Naive thymus-derived CD4-positive, alpha-beta T cell (primary cell): ENCODE measurements around the gene TTC38. TPM values are rescaled to one million over a fixed set of nuclear protein-coding genes. Genes with fewer than 3 reads are reported as not detected.

ENCODE experiments used
- ATAC-seq: fragments of 150-1000 bp; cut with Tn5 transposase; 2 replicates; pipeline ENCODE4 v1.10.0; 2021; ENCODE audit warnings: mild to moderate bottlenecking, moderate library complexity
- CTCF ChIA-PET: fragments of 350-600 bp; sonication (Branson Sonifier 250); formaldehyde crosslinking; loops from one replicate; lab custom pipeline; 2021; ENCODE audit warnings: antibody characterized with exemption; lab: Charles Lee
- POLR2A ChIA-PET: fragments of 350-600 bp; sonication (Branson Sonifier 250); formaldehyde crosslinking; loops from one replicate; lab custom pipeline; 2021; ENCODE audit warnings: antibody characterized with exemption, inconsistent platforms; lab: Charles Lee
- DNase-seq, 9 donors: peaks; one replicate each; pipeline versions ENCODE4 v3.0.0 to v3.0.0-alpha.2; 2020 to 2022; ENCODE audit warnings: mixed read lengths in 1 of 9
- H3K27ac ChIP-seq: one replicate; pipeline ENCODE4 v1.7.0; 2013; ENCODE audit warnings: mild to moderate bottlenecking, low read depth, low read length, moderate library complexity
- H3K27me3 ChIP-seq, 2 donors: one replicate each; pipeline ENCODE4 v1.7.0; 2013; ENCODE audit warnings: low read length in 2 of 2, mild to moderate bottlenecking in 2 of 2, moderate library complexity in 2 of 2; ENCODE audit not compliant: control insufficient read depth in 2 of 2, insufficient read depth in 2 of 2
- H3K36me3 ChIP-seq, 3 experiments: 1 replicate in 2 of 3; 2 replicates in 1 of 3; pipeline ENCODE4 v1.7.0; 2013; ENCODE audit warnings: low read length in 3 of 3, mild to moderate bottlenecking in 3 of 3, moderate library complexity in 1 of 3; ENCODE audit not compliant: insufficient read depth in 3 of 3, control insufficient read depth in 2 of 3
- H3K4me1 ChIP-seq, 2 donors: one replicate each; pipeline ENCODE4 v1.7.0; 2013; ENCODE audit warnings: low read length in 2 of 2, mild to moderate bottlenecking in 2 of 2, moderate library complexity in 1 of 2; ENCODE audit not compliant: control insufficient read depth in 2 of 2, insufficient read depth in 2 of 2
- H3K4me3 ChIP-seq: 2 replicates; pipeline ENCODE4 v1.7.0; 2013; ENCODE audit warnings: mild to moderate bottlenecking, low read length
- H3K9me3 ChIP-seq, 3 experiments: 1 replicate in 2 of 3; 2 replicates in 1 of 3; pipeline ENCODE4 v1.7.0; 2013; ENCODE audit warnings: low read length in 3 of 3; ENCODE audit not compliant: control insufficient read depth in 2 of 3
- H3K27ac Mint-ChIP-seq, 9 donors: one replicate each; pipeline ENCODE4 v1.8.0; 2020 to 2022; ENCODE audit warnings: mixed read lengths in 9 of 9, mild to moderate bottlenecking in 8 of 9, moderate library complexity in 5 of 9, inconsistent platforms in 2 of 9
- H3K27me3 Mint-ChIP-seq, 5 donors: one replicate each; pipeline ENCODE4 v1.8.0; 2021 to 2022; ENCODE audit warnings: mixed read lengths in 5 of 5, mild to moderate bottlenecking in 1 of 5
- H3K36me3 Mint-ChIP-seq, 5 donors: one replicate each; pipeline ENCODE4 v1.8.0; 2020 to 2022; ENCODE audit warnings: mixed read lengths in 5 of 5, mild to moderate bottlenecking in 3 of 5, inconsistent platforms in 1 of 5
- H3K4me1 Mint-ChIP-seq, 7 donors: one replicate each; pipeline ENCODE4 v1.8.0; 2020 to 2022; ENCODE audit warnings: mixed read lengths in 7 of 7, mild to moderate bottlenecking in 3 of 7, inconsistent platforms in 1 of 7
- H3K4me3 Mint-ChIP-seq, 10 donors: one replicate each; pipeline ENCODE4 v1.8.0; 2020 to 2022; ENCODE audit warnings: mild to moderate bottlenecking in 10 of 10, mixed read lengths in 10 of 10, moderate library complexity in 6 of 10, inconsistent platforms in 2 of 10
- H3K9me3 Mint-ChIP-seq, 11 donors: one replicate each; pipeline ENCODE4 v1.8.0; 2020 to 2022; ENCODE audit warnings: mixed read lengths in 11 of 11, mild to moderate bottlenecking in 4 of 11, inconsistent platforms in 1 of 11, moderate library complexity in 1 of 11
- intact Hi-C, 2 donors: fragments of 100-400 bp; cut with micrococcal nuclease; formaldehyde crosslinking; loops; one replicate each; pipeline ENCODE4 v1.15.1; 2023
- polyA plus RNA-seq, 2 donors: library from polyadenylated mRNA; unstranded; fragments of 300-500 nt; fragmentation: Illumina TruSeq; gene quantifications; one replicate each; pipeline ENCODE4 v1.2.3, GENCODE V29; 2021
- total RNA-seq, 6 experiments: library from RNA in 5 of 6; stranded (reverse) in 5 of 6; gene quantifications; 1 replicate in 5 of 6; 2 replicates in 1 of 6; pipeline ENCODE4 v1.2.3 and lab custom pipeline; 2021 to 2026

Gene TTC38
- total and polyA plus RNA-seq, 7 experiments from 2014 or later = 2.9 to 26.0 (median 6.6) TPM

DNA sequence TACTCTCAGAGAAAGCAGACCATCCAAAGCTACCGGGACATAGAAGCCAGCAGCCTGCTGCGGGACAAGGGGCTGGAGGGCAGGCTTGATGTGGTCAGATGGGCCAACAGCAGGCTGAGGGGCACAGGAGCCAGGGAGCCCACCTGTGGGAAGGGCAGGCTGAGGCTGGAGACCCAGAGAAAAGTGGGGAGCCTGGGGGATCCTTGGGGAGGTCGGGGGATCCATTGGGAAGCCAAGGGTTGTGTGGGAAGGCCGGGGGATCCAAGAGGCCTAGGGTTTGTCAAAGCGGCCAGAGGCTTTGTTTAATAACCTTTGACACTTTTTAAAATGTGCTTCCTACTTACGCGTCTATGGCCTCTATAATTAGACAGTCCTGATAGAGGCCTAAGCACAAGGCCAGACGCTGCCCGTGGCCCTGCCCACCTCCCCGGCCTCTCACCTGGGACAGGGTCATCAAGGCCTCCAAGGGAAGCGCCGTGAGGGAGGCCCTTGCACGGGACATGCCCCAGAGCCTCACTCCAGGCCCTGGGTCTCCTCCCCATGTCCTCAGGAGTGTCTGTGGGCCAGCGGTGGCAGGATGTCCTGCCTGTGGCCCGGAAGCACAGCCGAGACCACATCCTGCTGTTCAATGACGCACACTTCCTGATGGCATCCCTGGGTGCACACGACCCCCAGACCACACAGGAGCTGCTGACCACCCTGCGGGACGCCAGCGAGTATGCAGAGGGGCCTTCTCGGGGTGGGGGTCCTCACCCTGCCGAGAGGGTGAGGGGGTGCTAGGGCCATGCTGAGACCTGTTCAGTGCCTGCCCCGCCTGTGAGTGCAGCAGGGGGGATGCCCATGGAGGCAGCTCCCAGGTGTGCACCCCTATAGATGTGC is 20.3 kb downstream of the TTC38 start:
- ATAC-seq (peak; percentile 79), DNase-seq (no peak)
- intact Hi-C loops = no loop called here
- Mint-ChIP-seq H3K4me3 (peak overlapping the region in 4 of 10 donors; percentile 34 to 72 (median 56)), H3K4me1 (peaks cover 0 to 24% (median 4%) of the 10 kb centered on the region in 7 donors), H3K36me3 (peaks cover 4 to 33% (median 15%) of the 10 kb centered on the region in 5 donors), H3K27me3 (no peaks in the 10 kb centered on the region), H3K9me3 (peaks cover 0 to 5% (median 0%) of the 10 kb centered on the region in 11 donors), H3K27ac (peak overlapping the region in 2 of 9 donors; percentile 13 to 82)
- Histone ChIP-seq H3K27ac (no peak overlapping the region), H3K36me3 (no peaks in the 10 kb centered on the region), H3K4me1 (peaks cover 0 to 26% of the 10 kb centered on the region in 2 donors), H3K27me3 (no peaks in the 10 kb centered on the region), H3K4me3 (no peak overlapping the region), H3K9me3 (no peaks in the 10 kb centered on the region)
- ChIA-PET CTCF (no interaction called here), POLR2A (interaction anchor here (1.6 kb wide), 1 partner anchor 8 kb away, joined by 5 read pairs; the partner anchor contains the start of gene GTSE1)

DNA sequence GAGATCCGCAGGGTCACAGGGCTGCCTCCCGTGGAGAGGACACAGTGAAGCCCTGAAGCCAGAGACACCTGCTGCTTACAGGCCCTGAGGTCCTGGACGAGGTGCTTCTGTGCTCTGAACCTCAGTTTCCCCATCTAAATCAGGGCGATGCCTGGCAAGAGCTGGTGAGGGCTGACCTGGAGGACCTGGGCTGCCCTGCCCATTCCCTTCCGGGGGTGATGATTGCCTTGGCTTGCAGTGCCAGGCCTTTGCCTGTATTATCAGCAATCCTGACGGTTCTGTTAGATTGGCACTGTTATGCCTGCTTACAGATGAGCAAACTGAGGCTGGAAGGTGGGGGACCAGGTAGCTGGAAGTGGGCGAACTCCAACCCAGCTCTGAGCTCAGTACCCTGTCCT is 21.0 kb downstream of the TTC38 start:
- no peak for ATAC-seq
- H3K27me3 ChIP-seq = no peaks in the 10 kb centered on the region
- peaks cover 0 to 31% (median 4%) of the 10 kb centered on the region in 7 donors for H3K4me1 Mint-ChIP-seq
- peaks cover 0 to 5% (median 0%) of the 10 kb centered on the region in 11 donors for H3K9me3 Mint-ChIP-seq
- no peaks in the 10 kb centered on the region for H3K27me3 Mint-ChIP-seq
- POLR2A ChIA-PET = interaction anchor here (1.3 kb wide), 1 partner anchor 39 kb away, joined by 4 read pairs; the partner anchor contains the start of gene CDPF1
- no peak overlapping the region for H3K4me3 ChIP-seq
- H3K27ac ChIP-seq = no peak overlapping the region
- H3K27ac Mint-ChIP-seq = peak overlapping the region in 1 of 9 donors; percentile 82
- no peaks in the 10 kb centered on the region for H3K36me3 ChIP-seq
- no peaks in the 10 kb centered on the region for H3K9me3 ChIP-seq
- peaks cover 0 to 26% of the 10 kb centered on the region in 2 donors for H3K4me1 ChIP-seq
- intact Hi-C loops = no loop called here
- CTCF ChIA-PET = no interaction called here
- peak overlapping the region in 1 of 10 donors; percentile 71 for H3K4me3 Mint-ChIP-seq
- no peak for DNase-seq
- peaks cover 4 to 35% (median 14%) of the 10 kb centered on the region in 5 donors for H3K36me3 Mint-ChIP-seq

DNA sequence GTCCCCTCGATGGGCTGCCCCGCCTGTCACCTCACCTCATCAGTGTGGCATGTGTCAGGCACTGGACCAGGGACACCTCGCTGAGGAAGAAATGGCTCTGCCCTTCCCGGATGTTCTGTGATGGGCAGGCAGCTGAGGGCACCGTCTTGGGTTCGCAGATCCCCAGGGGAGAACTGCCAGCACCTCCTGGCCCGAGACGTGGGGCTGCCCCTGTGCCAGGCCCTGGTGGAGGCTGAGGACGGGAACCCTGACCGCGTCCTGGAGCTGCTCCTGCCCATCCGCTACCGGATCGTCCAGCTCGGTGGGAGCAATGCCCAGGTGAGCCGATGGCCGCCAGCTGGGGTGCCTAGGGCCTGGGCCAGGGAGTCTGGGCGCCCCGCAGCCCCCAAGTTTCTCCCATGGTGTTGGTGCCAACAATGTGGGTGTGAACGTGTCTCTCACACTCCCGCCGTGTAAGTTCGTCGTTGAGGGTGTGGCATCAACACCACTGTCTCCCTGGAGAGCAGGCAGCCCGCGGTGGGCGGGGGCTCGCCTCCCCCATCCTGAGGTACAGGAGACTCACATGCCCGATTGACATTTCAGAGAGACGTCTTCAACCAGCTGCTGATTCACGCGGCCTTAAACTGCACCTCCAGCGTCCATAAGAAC is 21.6 kb downstream of the TTC38 start:
- ATAC-seq (peak; percentile 57), DNase-seq (no peak)
- H3K36me3 Mint-ChIP-seq = peaks cover 4 to 33% (median 9%) of the 10 kb centered on the region in 5 donors
- ChIA-PET POLR2A (interaction anchor here (1.3 kb wide), 1 partner anchor 39 kb away, joined by 4 read pairs; the partner anchor contains the start of gene CDPF1), CTCF (no interaction called here)
- intact Hi-C loops = no loop called here
- Histone ChIP-seq H3K9me3 (no peaks in the 10 kb centered on the region), H3K36me3 (no peaks in the 10 kb centered on the region), H3K27me3 (no peaks in the 10 kb centered on the region), H3K4me1 (peaks cover 0 to 26% of the 10 kb centered on the region in 2 donors), H3K4me3 (no peak overlapping the region), H3K27ac (no peak overlapping the region)
- no peak overlapping the region for H3K27ac Mint-ChIP-seq
- no peaks in the 10 kb centered on the region for H3K27me3 Mint-ChIP-seq
- H3K4me1 Mint-ChIP-seq = peaks cover 0 to 32% (median 4%) of the 10 kb centered on the region in 7 donors
- H3K4me3 Mint-ChIP-seq = peak overlapping the region in 1 of 10 donors; percentile 44
- peaks cover 0 to 5% (median 0%) of the 10 kb centered on the region in 11 donors for H3K9me3 Mint-ChIP-seq

DNA sequence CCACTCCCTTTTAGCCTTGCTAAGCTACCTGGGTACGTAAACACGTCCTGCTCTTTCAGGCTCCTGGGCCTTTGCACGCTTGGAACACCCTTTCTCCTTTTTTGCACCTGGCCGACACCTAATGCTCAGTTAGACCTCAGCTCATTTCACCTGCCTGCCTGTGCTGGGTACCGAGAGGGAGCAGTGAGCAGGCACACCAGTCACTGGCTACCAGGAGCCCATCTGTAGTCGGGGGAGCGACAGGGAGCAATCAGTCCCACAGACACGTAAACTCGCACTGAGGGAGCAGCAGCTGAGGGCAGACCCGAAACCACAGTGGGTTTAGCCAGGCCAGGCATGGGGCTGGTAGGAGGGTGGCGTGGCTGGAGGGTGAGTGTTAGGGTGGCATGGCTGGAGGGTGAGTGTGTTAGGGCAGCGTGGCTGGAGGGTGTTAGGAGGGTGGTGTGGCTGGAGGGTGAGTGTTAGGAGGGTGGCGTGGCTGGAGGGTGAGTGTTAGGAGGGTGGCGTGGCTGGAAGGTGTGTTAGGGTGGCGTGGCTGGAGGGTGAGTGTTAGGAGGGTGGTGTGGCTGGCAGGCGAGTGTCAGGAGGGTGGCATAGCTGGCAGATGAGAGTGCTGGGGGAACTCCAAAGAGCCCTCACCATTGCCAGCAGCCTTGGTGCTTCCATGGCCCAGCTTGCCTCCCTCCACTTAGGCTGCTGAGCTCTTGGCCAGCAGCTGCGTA is 22.5 kb downstream of the TTC38 start:
- Mint-ChIP-seq H3K27ac (peak overlapping the region in 1 of 9 donors; percentile 69), H3K36me3 (peaks cover 4 to 31% (median 7%) of the 10 kb centered on the region in 5 donors), H3K4me1 (peaks cover 0 to 38% (median 9%) of the 10 kb centered on the region in 7 donors), H3K9me3 (peaks cover 0 to 5% (median 0%) of the 10 kb centered on the region in 11 donors), H3K27me3 (no peaks in the 10 kb centered on the region), H3K4me3 (peak overlapping the region in 2 of 10 donors; percentile 51 to 64)
- no peak for DNase-seq
- Histone ChIP-seq H3K27me3 (no peaks in the 10 kb centered on the region), H3K9me3 (no peaks in the 10 kb centered on the region), H3K27ac (no peak overlapping the region), H3K4me1 (peaks cover 0 to 27% of the 10 kb centered on the region in 2 donors), H3K4me3 (no peak overlapping the region), H3K36me3 (no peaks in the 10 kb centered on the region)
- ChIA-PET POLR2A (interaction anchor here (1.3 kb wide), 1 partner anchor 40 kb away, joined by 4 read pairs; the partner anchor contains the start of gene CDPF1), CTCF (no interaction called here)
- intact Hi-C loops = no loop called here
- peak; percentile 30 for ATAC-seq

DNA sequence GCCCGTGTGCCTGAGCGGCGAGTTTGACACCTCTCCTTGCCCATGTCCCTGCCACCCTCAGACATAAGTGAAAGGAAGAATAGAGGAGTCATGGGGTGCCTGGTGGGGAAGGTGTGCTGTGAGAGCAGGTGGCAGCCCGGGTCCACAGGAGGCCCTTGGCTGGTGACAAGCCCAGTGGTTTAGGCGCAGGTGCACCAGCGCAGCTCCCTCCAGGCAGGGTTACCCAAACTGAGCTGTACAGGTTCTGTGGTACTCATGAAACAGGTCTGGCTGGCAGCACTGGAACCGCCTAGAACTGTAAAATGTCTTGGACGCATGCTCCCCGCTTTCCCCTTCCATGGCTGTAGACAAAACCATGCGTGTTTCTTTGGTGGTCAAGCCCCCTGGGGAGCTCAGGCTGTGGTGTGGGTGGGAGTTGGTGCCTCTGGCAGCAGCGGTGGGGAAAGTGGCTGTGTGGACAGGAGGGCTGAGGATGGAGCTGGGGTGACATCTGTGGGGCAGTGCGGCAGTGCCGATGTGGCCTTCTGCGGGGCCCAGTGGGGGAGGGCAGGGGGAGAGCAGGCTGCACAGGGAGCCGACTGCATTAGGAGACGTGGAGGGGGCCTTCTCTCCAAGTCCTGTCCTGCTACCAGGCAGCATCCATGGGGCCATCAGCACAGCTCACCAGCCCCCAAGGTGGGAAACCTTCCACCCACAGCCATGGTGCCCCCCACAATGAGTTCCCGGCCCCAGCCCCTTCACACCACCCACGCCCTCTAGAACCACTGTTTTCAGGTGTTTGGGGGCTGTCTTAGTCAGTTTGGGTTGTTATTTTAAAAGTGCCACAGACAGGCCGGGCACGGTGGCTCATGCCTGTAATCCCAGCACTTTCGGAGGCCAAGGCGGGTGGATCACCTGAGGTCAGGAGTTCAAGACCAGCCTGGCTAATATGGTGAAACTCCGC is 23.3 kb downstream of the TTC38 start:
- Mint-ChIP-seq H3K36me3 (peaks cover 4 to 28% (median 7%) of the 10 kb centered on the region in 5 donors), H3K4me3 (peak overlapping the region in 1 of 10 donors; percentile 53), H3K4me1 (peaks cover 4 to 43% (median 13%) of the 10 kb centered on the region in 7 donors), H3K9me3 (peaks cover 0 to 5% (median 0%) of the 10 kb centered on the region in 11 donors), H3K27me3 (no peaks in the 10 kb centered on the region), H3K27ac (peak overlapping the region in 1 of 9 donors; percentile 18)
- H3K36me3 ChIP-seq = no peaks in the 10 kb centered on the region
- POLR2A ChIA-PET = no interaction called here
- intact Hi-C loops = no loop called here
- ATAC-seq = no peak
- H3K27ac ChIP-seq = no peak overlapping the region
- no peak for DNase-seq
- H3K27me3 ChIP-seq = no peaks in the 10 kb centered on the region
- H3K4me3 ChIP-seq = no peak overlapping the region
- no peaks in the 10 kb centered on the region for H3K9me3 ChIP-seq
- CTCF ChIA-PET = no interaction called here
- H3K4me1 ChIP-seq = peaks cover 7 to 35% of the 10 kb centered on the region in 2 donors
